ENCODE results near the gene KCNV2. TPM values are rescaled to one million over a fixed set of nuclear protein-coding genes. Genes with fewer than 3 reads are reported as not detected.

KCNV2 gene
- total and polyA plus RNA-seq, 2 donors (not counting 1 experiment from before 2014, with no cell fraction given) = not detected

DNA sequence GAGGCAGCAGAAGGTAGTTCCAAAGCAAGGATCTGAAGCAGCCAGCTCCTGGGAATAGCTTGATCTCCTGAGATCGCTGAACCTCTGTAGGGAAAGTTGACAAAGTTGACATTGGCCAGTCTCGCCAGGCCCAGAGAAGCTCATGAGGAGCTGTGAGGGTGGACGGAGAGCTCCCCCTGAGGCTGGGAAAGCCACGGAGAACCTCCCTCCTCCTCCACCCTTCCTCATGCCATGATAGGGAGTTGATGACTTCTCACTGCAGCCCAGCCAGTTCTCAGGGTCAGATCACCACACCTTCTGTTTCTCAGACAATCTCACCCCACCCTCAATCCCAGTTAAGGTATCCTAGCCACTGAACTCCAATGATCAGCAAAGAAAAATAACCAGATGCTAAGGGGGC is 30.4 kb upstream of the KCNV2 start:
- Histone ChIP-seq H3K4me1 (ENCODE audit: control insufficient read depth in 2 of 2, insufficient read depth in 2 of 2, low read length in 2 of 2) (no peaks in the 10 kb centered on the region), H3K4me3 (ENCODE audit: control extremely low read depth in 1 of 5, extremely low read depth in 1 of 5, insufficient read depth in 1 of 5, low read depth in 2 of 5, low read length in 4 of 5) (no peak overlapping the region), H3K9ac (ENCODE audit: low read length) (no peak overlapping the region), H3K27me3 (replicated peaks in 1 of 4; ENCODE audit: control extremely low read depth in 1 of 4, control insufficient read depth in 3 of 4, insufficient read depth in 4 of 4, low read length in 3 of 4) (no peaks in the 10 kb centered on the region), H3K9me3 (ENCODE audit: control extremely low read depth in 1 of 3, control insufficient read depth in 2 of 3, insufficient read depth in 1 of 3, low read length in 2 of 3) (no peaks in the 10 kb centered on the region), H2AFZ (ENCODE audit: insufficient read depth, low read depth, low read length, poor library complexity, severe bottlenecking) (no peak overlapping the region), H3K79me2 (ENCODE audit: control insufficient read depth, insufficient read depth, low read length) (no peaks in the 10 kb centered on the region), H4K20me1 (ENCODE audit: control insufficient read depth, insufficient read depth, low read length, poor library complexity, severe bottlenecking) (no peaks in the 10 kb centered on the region), H3K27ac (ENCODE audit: low read length in 2 of 2) (no peak overlapping the region), H3K36me3 (replicated peaks in 1 of 2; ENCODE audit: control extremely low read depth in 1 of 2, control insufficient read depth in 1 of 2, extremely low read depth in 1 of 2, insufficient read depth in 2 of 2, low read length in 1 of 2) (no peaks in the 10 kb centered on the region), H3K4me2 (replicated peaks; ENCODE audit: low read depth, low read length, poor library complexity, severe bottlenecking) (no peak overlapping the region)
- H3K4me1 Mint-ChIP-seq = no peaks in the 10 kb centered on the region
- ChIA-PET CTCF (no interaction called here), POLR2A (no interaction called here)
- ATAC-seq (ENCODE audit: low read depth) = no peak
- no peak overlapping the region for H3K4me3 Mint-ChIP-seq
- no peak for DNase-seq
- TF ChIP-seq, protein P1, sequence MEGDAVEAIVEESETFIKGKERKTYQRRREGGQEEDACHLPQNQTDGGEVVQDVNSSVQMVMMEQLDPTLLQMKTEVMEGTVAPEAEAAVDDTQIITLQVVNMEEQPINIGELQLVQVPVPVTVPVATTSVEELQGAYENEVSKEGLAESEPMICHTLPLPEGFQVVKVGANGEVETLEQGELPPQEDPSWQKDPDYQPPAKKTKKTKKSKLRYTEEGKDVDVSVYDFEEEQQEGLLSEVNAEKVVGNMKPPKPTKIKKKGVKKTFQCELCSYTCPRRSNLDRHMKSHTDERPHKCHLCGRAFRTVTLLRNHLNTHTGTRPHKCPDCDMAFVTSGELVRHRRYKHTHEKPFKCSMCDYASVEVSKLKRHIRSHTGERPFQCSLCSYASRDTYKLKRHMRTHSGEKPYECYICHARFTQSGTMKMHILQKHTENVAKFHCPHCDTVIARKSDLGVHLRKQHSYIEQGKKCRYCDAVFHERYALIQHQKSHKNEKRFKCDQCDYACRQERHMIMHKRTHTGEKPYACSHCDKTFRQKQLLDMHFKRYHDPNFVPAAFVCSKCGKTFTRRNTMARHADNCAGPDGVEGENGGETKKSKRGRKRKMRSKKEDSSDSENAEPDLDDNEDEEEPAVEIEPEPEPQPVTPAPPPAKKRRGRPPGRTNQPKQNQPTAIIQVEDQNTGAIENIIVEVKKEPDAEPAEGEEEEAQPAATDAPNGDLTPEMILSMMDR (IDR thresholded peaks at IDR 0.05) = no peak
- TF ChIP-seq EZH2 (IDR thresholded peaks at IDR 0.05; ENCODE audit: borderline replicate concordance, insufficient read depth, low read depth, low read length, poor library complexity, severe bottlenecking) = no peak
- WGBS (ENCODE audit: insufficient coverage) = 100% methylated on average over 1 of the region's 4 CpGs
- intact Hi-C loops (cut with micrococcal nuclease) = no loop called here
- no peaks in the 10 kb centered on the region for H3K9me3 Mint-ChIP-seq (ENCODE audit: insufficient read depth)
- H3K27ac Mint-ChIP-seq = no peak overlapping the region
- H3K27me3 Mint-ChIP-seq = no peaks in the 10 kb centered on the region

DNA sequence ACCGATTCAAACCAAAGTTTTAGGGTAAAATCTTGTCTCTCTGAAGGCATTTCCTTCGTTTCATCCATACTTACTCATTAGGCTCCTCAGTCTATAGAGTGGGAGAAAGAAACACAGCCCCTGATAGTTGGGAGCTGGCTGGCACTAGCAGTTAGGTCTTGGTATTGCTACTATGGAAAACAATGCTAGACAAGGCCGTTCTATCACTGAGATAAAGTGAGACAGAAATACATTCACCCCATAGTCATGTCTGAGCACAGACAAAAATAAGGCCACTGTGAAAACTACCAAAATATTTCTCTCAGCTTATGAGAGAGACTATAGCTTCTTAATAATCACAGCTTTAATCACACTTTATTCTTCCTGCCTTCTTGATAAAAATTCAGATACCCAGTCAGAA is 28.7 kb upstream of the KCNV2 start:
- no peaks in the 10 kb centered on the region for H3K9me3 Mint-ChIP-seq (ENCODE audit: insufficient read depth)
- Histone ChIP-seq H4K20me1 (ENCODE audit: control insufficient read depth, insufficient read depth, low read length, poor library complexity, severe bottlenecking) (no peaks in the 10 kb centered on the region), H3K36me3 (replicated peaks in 1 of 2; ENCODE audit: control extremely low read depth in 1 of 2, control insufficient read depth in 1 of 2, extremely low read depth in 1 of 2, insufficient read depth in 2 of 2, low read length in 1 of 2) (no peaks in the 10 kb centered on the region), H3K4me2 (replicated peaks; ENCODE audit: low read depth, low read length, poor library complexity, severe bottlenecking) (no peak overlapping the region), H3K27me3 (replicated peaks in 1 of 4; ENCODE audit: control extremely low read depth in 1 of 4, control insufficient read depth in 3 of 4, insufficient read depth in 4 of 4, low read length in 3 of 4) (no peaks in the 10 kb centered on the region), H3K9ac (ENCODE audit: low read length) (no peak overlapping the region), H3K27ac (ENCODE audit: low read length in 2 of 2) (no peak overlapping the region), H2AFZ (ENCODE audit: insufficient read depth, low read depth, low read length, poor library complexity, severe bottlenecking) (no peak overlapping the region), H3K79me2 (ENCODE audit: control insufficient read depth, insufficient read depth, low read length) (no peaks in the 10 kb centered on the region), H3K4me1 (ENCODE audit: control insufficient read depth in 2 of 2, insufficient read depth in 2 of 2, low read length in 2 of 2) (no peaks in the 10 kb centered on the region), H3K4me3 (ENCODE audit: control extremely low read depth in 1 of 5, extremely low read depth in 1 of 5, insufficient read depth in 1 of 5, low read depth in 2 of 5, low read length in 4 of 5) (no peak overlapping the region), H3K9me3 (ENCODE audit: control extremely low read depth in 1 of 3, control insufficient read depth in 2 of 3, insufficient read depth in 1 of 3, low read length in 2 of 3) (no peaks in the 10 kb centered on the region)
- no peaks in the 10 kb centered on the region for H3K27me3 Mint-ChIP-seq
- no peak for TF ChIP-seq EZH2 (IDR thresholded peaks at IDR 0.05; ENCODE audit: borderline replicate concordance, insufficient read depth, low read depth, low read length, poor library complexity, severe bottlenecking)
- TF ChIP-seq, protein P1 (IDR thresholded peaks at IDR 0.05) = no peak
- DNase-seq = no peak
- H3K27ac Mint-ChIP-seq = no peak overlapping the region
- intact Hi-C loops (cut with micrococcal nuclease) = no loop called here
- no peak overlapping the region for H3K4me3 Mint-ChIP-seq
- no peaks in the 10 kb centered on the region for H3K4me1 Mint-ChIP-seq
- ChIA-PET CTCF (no interaction called here), POLR2A (no interaction called here)
- no CpG with 5 or more reads among the region's 3 CpGs for WGBS (ENCODE audit: insufficient coverage)
- ATAC-seq (ENCODE audit: low read depth) = no peak

Measured in B cell (primary cell).